NT2/D1 (cell line): ENCODE data around the gene GAGE12J.
"Not testable (repeated sequence)": the region's sequence is repeated elsewhere in the genome, so short reads cannot be mapped to it uniquely, and the experiment has no call there.

Experiments
- DNase-seq: peaks from one replicate; pipeline ENCODE4 v3.0.0-alpha.2; 2011; ENCODE audit warnings: low read depth, low spot score
- H3K27me3 ChIP-seq: 2 replicates; pipeline ENCODE4 v1.6.0; 2011; ENCODE audit warnings: mild to moderate bottlenecking; ENCODE audit not compliant: insufficient read length, insufficient read depth
- H3K36me3 ChIP-seq: 2 replicates; pipeline ENCODE4 v1.6.1; 2011; ENCODE audit warnings: mild to moderate bottlenecking, low read length, mixed read lengths; ENCODE audit not compliant: insufficient read depth, insufficient read length
- H3K4me1 ChIP-seq: 2 replicates; pipeline ENCODE4 v1.5.1; 2011; ENCODE audit not compliant: insufficient read depth, insufficient read length
- H3K4me3 ChIP-seq: 2 replicates; pipeline ENCODE4 v1.5.1; 2011; ENCODE audit warnings: low read depth; ENCODE audit not compliant: insufficient read length
- H3K9ac ChIP-seq: 2 replicates; pipeline ENCODE4 v1.6.0; 2011; ENCODE audit warnings: low read depth; ENCODE audit not compliant: insufficient read length
- H3K9me3 ChIP-seq: 2 replicates; pipeline ENCODE4 v1.5.1; 2011; ENCODE audit warnings: mild to moderate bottlenecking, low read length; ENCODE audit not compliant: insufficient read depth
- SUZ12 ChIP-seq: IDR thresholded peaks from 2 replicates; pipeline ENCODE4 v1.6.1; 2011; ENCODE audit not compliant: insufficient read length, insufficient read depth; ENCODE audit errors: extremely low read depth
- YY1 ChIP-seq: IDR thresholded peaks from 2 replicates; pipeline ENCODE4 v1.6.1; 2011; ENCODE audit not compliant: insufficient read length, insufficient read depth
- ZNF274 ChIP-seq: IDR thresholded peaks from 2 replicates; pipeline ENCODE4 v1.6.1; 2011; ENCODE audit warnings: mild to moderate bottlenecking, low read depth, low read length

GAGE12J gene

GRCh38 chrX:49316085-49316484 lies 5.8 kb upstream of the GAGE12J start:
- H3K9me3 ChIP-seq: no peaks in the 10 kb centered on the region
- H3K4me3 ChIP-seq: no peak overlapping the region
- H3K4me1 ChIP-seq: no peaks in the 10 kb centered on the region
- no peak overlapping the region for H3K9ac ChIP-seq
- no peaks in the 10 kb centered on the region for H3K27me3 ChIP-seq
- no peaks in the 10 kb centered on the region for H3K36me3 ChIP-seq
- TF ChIP-seq SUZ12: no peak
- TF ChIP-seq YY1: no peak
- TF ChIP-seq ZNF274: no peak
- DNase-seq: no peak

GRCh38 chrX:49322266-49322665 lies 429 bp downstream of the GAGE12J start:
- not testable (repeated sequence) for H3K36me3 ChIP-seq, H3K4me1 ChIP-seq, DNase-seq, H3K4me3 ChIP-seq, H3K27me3 ChIP-seq, H3K9ac ChIP-seq, H3K9me3 ChIP-seq

GRCh38 chrX:49323735-49324134 lies 1.9 kb downstream of the GAGE12J start:
- not testable (repeated sequence) for H3K4me1 ChIP-seq, H3K9me3 ChIP-seq, H3K27me3 ChIP-seq, H3K4me3 ChIP-seq, H3K9ac ChIP-seq, H3K36me3 ChIP-seq, DNase-seq

GRCh38 chrX:49330421-49330820 lies 8.6 kb downstream of the GAGE12J start:
- DNase-seq, H3K9ac ChIP-seq, H3K9me3 ChIP-seq, H3K36me3 ChIP-seq, H3K4me3 ChIP-seq, H3K27me3 ChIP-seq, H3K4me1 ChIP-seq: not testable (repeated sequence)

- not testable (repeated sequence) for H3K4me1 ChIP-seq, H3K4me3 ChIP-seq, H3K36me3 ChIP-seq, H3K27me3 ChIP-seq, DNase-seq, H3K9ac ChIP-seq, H3K9me3 ChIP-seq
Observed at GRCh38 chrX:49331282-49331681, 9.4 kb downstream of the GAGE12J start, which contains the start of gene GAGE13. GAGE13 (plus strand) TSS chrX:49331582; CDS start chrX:49332738, 1,156 bp downstream.

- not testable (repeated sequence) for H3K9me3 ChIP-seq, H3K9ac ChIP-seq, H3K4me3 ChIP-seq, H3K36me3 ChIP-seq, DNase-seq, H3K4me1 ChIP-seq, H3K27me3 ChIP-seq
Observed at GRCh38 chrX:49331841-49332240, 10.0 kb downstream of the GAGE12J start.

GRCh38 chrX:49341449-49341848 lies 19.6 kb downstream of the GAGE12J start:
- H3K9ac ChIP-seq, H3K9me3 ChIP-seq, H3K27me3 ChIP-seq, H3K4me3 ChIP-seq, H3K36me3 ChIP-seq, H3K4me1 ChIP-seq, DNase-seq: not testable (repeated sequence)

- not testable (repeated sequence) for H3K27me3 ChIP-seq, DNase-seq, H3K9ac ChIP-seq, H3K36me3 ChIP-seq, H3K9me3 ChIP-seq, H3K4me3 ChIP-seq, H3K4me1 ChIP-seq
Observed at GRCh38 chrX:49344496-49345175, 22.8 kb downstream of the GAGE12J start.

GRCh38 chrX:49345402-49345801 lies 23.6 kb downstream of the GAGE12J start:
- not testable (repeated sequence) for H3K27me3 ChIP-seq, H3K4me1 ChIP-seq, H3K36me3 ChIP-seq, H3K4me3 ChIP-seq, H3K9ac ChIP-seq, H3K9me3 ChIP-seq, DNase-seq

GRCh38 chrX:49346150-49346549 lies 24.3 kb downstream of the GAGE12J start:
- H3K27me3 ChIP-seq, H3K9me3 ChIP-seq, H3K9ac ChIP-seq, H3K4me1 ChIP-seq, H3K4me3 ChIP-seq, DNase-seq, H3K36me3 ChIP-seq: not testable (repeated sequence)
